ENCODE results near the gene PRSS38. TPM values are rescaled to one million over a fixed set of nuclear protein-coding genes. Genes with fewer than 3 reads are reported as not detected.

Gene PRSS38
- total and polyA plus RNA-seq, 2 donors (not counting 1 experiment from before 2014, with no cell fraction given) = not detected

GRCh38 chr1:227855687-227856086 is 40.2 kb downstream of the PRSS38 start:
- H3K4me3 ChIP-seq (replicated peaks in 1 of 4; ENCODE audit: control extremely low read depth in 1 of 4, insufficient read depth in 1 of 4, low read depth in 3 of 4, low read length in 4 of 4) = no peak overlapping the region
- no peaks in the 10 kb centered on the region for H3K79me2 ChIP-seq (ENCODE audit: control insufficient read depth, insufficient read depth, low read length)
- TF ChIP-seq EZH2 (IDR thresholded peaks at IDR 0.05; ENCODE audit: low read length, missing control alignments) (no peak), CTCF (conservative IDR thresholded peaks at IDR 0.05 in 1 of 2, IDR thresholded peaks at IDR 0.05 in 1 of 2; ENCODE audit: low read depth in 1 of 2, low read length in 2 of 2) (no peak)
- H3K4me2 ChIP-seq (ENCODE audit: extremely low read depth, insufficient read depth, low read length) = no peak overlapping the region
- DNase-seq (ENCODE audit: low read depth in 2 of 2) = no peak
- no peak overlapping the region for H2AFZ ChIP-seq (ENCODE audit: low read length)
- H3K36me3 ChIP-seq (ENCODE audit: control insufficient read depth, insufficient read depth, low read length) = no peaks in the 10 kb centered on the region
- H3K27me3 ChIP-seq (ENCODE audit: control insufficient read depth, insufficient read depth, low read length) = no peaks in the 10 kb centered on the region
- no peaks in the 10 kb centered on the region for H3K9me3 ChIP-seq (ENCODE audit: control insufficient read depth, insufficient read depth, low read depth, low read length)
- no peak overlapping the region for H3K27ac ChIP-seq (ENCODE audit: insufficient read depth, low read length)
- H3K4me1 ChIP-seq (ENCODE audit: control insufficient read depth, extremely low read depth, insufficient read depth, low read length) = no peaks in the 10 kb centered on the region
- H3K9ac ChIP-seq (ENCODE audit: insufficient read depth, low read length) = no peak overlapping the region
- no peaks in the 10 kb centered on the region for H4K20me1 ChIP-seq (ENCODE audit: control insufficient read depth, extremely low read depth, insufficient read depth, low read length)

DNA sequence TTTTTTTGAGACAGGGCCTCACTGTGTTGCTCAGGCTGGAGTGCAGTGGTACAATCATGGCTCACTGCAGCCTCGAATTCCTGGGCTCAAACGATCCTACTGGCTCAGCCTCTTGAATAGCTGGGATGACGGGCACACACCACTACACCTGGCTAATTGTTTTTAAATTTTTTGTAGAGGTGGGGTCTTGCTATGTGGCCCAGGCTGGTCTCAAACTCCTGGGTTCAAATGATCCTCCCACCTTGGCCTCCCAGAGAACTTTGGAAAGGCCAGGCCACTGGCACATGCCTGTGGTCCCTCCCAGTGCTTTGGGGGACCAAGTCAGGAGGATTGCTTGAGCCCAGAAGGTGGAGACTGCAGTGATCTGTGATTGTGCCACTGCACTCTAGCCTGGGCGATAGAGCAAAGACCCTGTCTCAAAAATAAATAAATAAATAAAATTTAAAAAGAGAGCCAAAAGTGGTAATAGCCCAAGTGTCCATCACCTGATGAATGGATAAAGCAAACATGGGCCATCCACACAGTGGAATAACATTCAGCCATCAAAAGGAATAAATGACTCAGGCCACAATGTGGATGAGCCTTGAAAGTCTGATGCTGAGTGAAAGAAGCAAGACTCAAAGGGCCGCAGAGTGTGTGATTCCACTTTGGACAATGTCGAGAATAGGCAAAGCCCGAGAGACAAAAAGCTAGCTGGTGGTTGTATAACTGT is 40.8 kb downstream of the PRSS38 start:
- Histone ChIP-seq H3K79me2 (ENCODE audit: control insufficient read depth, insufficient read depth, low read length) (no peaks in the 10 kb centered on the region), H3K4me2 (ENCODE audit: extremely low read depth, insufficient read depth, low read length) (no peak overlapping the region), H3K9ac (ENCODE audit: insufficient read depth, low read length) (no peak overlapping the region), H3K36me3 (ENCODE audit: control insufficient read depth, insufficient read depth, low read length) (no peaks in the 10 kb centered on the region), H3K27ac (ENCODE audit: insufficient read depth, low read length) (no peak overlapping the region), H3K9me3 (ENCODE audit: control insufficient read depth, insufficient read depth, low read depth, low read length) (no peaks in the 10 kb centered on the region), H2AFZ (ENCODE audit: low read length) (no peak overlapping the region), H4K20me1 (ENCODE audit: control insufficient read depth, extremely low read depth, insufficient read depth, low read length) (no peaks in the 10 kb centered on the region), H3K4me3 (replicated peaks in 1 of 4; ENCODE audit: control extremely low read depth in 1 of 4, insufficient read depth in 1 of 4, low read depth in 3 of 4, low read length in 4 of 4) (no peak overlapping the region), H3K4me1 (ENCODE audit: control insufficient read depth, extremely low read depth, insufficient read depth, low read length) (no peaks in the 10 kb centered on the region), H3K27me3 (ENCODE audit: control insufficient read depth, insufficient read depth, low read length) (no peaks in the 10 kb centered on the region)
- TF ChIP-seq EZH2 (IDR thresholded peaks at IDR 0.05; ENCODE audit: low read length, missing control alignments) = no peak
- TF ChIP-seq CTCF (conservative IDR thresholded peaks at IDR 0.05 in 1 of 2, IDR thresholded peaks at IDR 0.05 in 1 of 2; ENCODE audit: low read depth in 1 of 2, low read length in 2 of 2) = no peak
- no peak for DNase-seq (ENCODE audit: low read depth in 2 of 2)

- Histone ChIP-seq H3K79me2 (ENCODE audit: control insufficient read depth, insufficient read depth, low read length) (no peaks in the 10 kb centered on the region), H3K9me3 (ENCODE audit: control insufficient read depth, insufficient read depth, low read depth, low read length) (no peaks in the 10 kb centered on the region), H3K27me3 (ENCODE audit: control insufficient read depth, insufficient read depth, low read length) (no peaks in the 10 kb centered on the region), H4K20me1 (ENCODE audit: control insufficient read depth, extremely low read depth, insufficient read depth, low read length) (no peaks in the 10 kb centered on the region), H2AFZ (ENCODE audit: low read length) (no peak overlapping the region), H3K9ac (ENCODE audit: insufficient read depth, low read length) (no peak overlapping the region), H3K27ac (ENCODE audit: insufficient read depth, low read length) (no peak overlapping the region), H3K4me1 (ENCODE audit: control insufficient read depth, extremely low read depth, insufficient read depth, low read length) (no peaks in the 10 kb centered on the region), H3K36me3 (ENCODE audit: control insufficient read depth, insufficient read depth, low read length) (no peaks in the 10 kb centered on the region), H3K4me3 (replicated peaks in 1 of 4; ENCODE audit: control extremely low read depth in 1 of 4, insufficient read depth in 1 of 4, low read depth in 3 of 4, low read length in 4 of 4) (no peak overlapping the region), H3K4me2 (ENCODE audit: extremely low read depth, insufficient read depth, low read length) (no peak overlapping the region)
- DNase-seq (ENCODE audit: low read depth in 2 of 2) = no peak
- TF ChIP-seq CTCF (conservative IDR thresholded peaks at IDR 0.05 in 1 of 2, IDR thresholded peaks at IDR 0.05 in 1 of 2; ENCODE audit: low read depth in 1 of 2, low read length in 2 of 2) (no peak), EZH2 (IDR thresholded peaks at IDR 0.05; ENCODE audit: low read length, missing control alignments) (no peak)
These were observed 49.4 kb downstream of the PRSS38 start for GRCh38 chr1:227864882-227865281.

All from fibroblast of lung (primary cell).